GM23338 (cell line): Measurements from ENCODE around the gene CIITA.

Experiments used
- CREB1 ChIP-seq: fragments of 250-450 bp; sonication (Bioruptor Pico); IDR thresholded peaks from 2 replicates; pipeline ENCODE4 v1.5.0; 2020; ENCODE audit warnings: low read depth, mild to moderate bottlenecking, moderate library complexity
- CTCF ChIP-seq, 2 experiments: fragments of 200-600 bp in 1 of 2; sonication (generic) in 1 of 2; conservative IDR thresholded peaks; 2 replicates each; pipeline versions ENCODE4 v1.5.1 to v1.6.1; 2016 to 2017; ENCODE audit warnings: antibody characterized with exemption in 2 of 2, low read depth in 2 of 2, mild to moderate bottlenecking in 2 of 2, moderate library complexity in 1 of 2
- EZH2 ChIP-seq: fragments of 200-600 bp; sonication (generic); IDR thresholded peaks from one replicate; pipeline ENCODE4 v1.8.0; 2017; ENCODE audit warnings: antibody characterized with exemption, mild to moderate bottlenecking, low read depth; ENCODE audit not compliant: unreplicated experiment
- EZH2phosphoT487 ChIP-seq: fragments of 200-600 bp; sonication (generic); IDR thresholded peaks from one replicate; pipeline ENCODE4 v1.8.1; 2018; ENCODE audit warnings: antibody characterized with exemption; ENCODE audit not compliant: unreplicated experiment
- JUNB ChIP-seq: IDR thresholded peaks from one replicate; pipeline ENCODE4 v1.6.1; 2016; ENCODE audit warnings: antibody characterized with exemption; ENCODE audit not compliant: unreplicated experiment
- NANOG ChIP-seq: IDR thresholded peaks from 2 replicates; pipeline ENCODE4 v1.6.1; 2016; ENCODE audit warnings: antibody characterized with exemption, borderline replicate concordance
- POLR2AphosphoS5 ChIP-seq: IDR thresholded peaks from 2 replicates; pipeline ENCODE4 v1.6.1; 2016; ENCODE audit warnings: antibody characterized with exemption, low read depth
- REST ChIP-seq: IDR thresholded peaks from one replicate; pipeline ENCODE4 v1.6.1; 2018; ENCODE audit warnings: antibody characterized with exemption; ENCODE audit not compliant: unreplicated experiment
- ZNF114 ChIP-seq: fragments of 250-450 bp; sonication (Bioruptor Pico); IDR thresholded peaks from 2 replicates; pipeline ENCODE4 v1.5.0; 2020; ENCODE audit warnings: mild to moderate bottlenecking, moderate library complexity
- TF ChIP-seq, protein P1 (sequence below): IDR thresholded peaks from 2 replicates; pipeline ENCODE4 v1.6.1; 2016; ENCODE audit warnings: antibody characterized with exemption

DNA sequence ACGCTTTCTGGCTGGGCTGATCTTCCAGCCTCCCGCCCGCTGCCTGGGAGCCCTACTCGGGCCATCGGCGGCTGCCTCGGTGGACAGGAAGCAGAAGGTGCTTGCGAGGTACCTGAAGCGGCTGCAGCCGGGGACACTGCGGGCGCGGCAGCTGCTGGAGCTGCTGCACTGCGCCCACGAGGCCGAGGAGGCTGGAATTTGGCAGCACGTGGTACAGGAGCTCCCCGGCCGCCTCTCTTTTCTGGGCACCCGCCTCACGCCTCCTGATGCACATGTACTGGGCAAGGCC is 30.7 kb downstream of the CIITA start:
- TF ChIP-seq POLR2AphosphoS5 (no peak), CTCF (conservative IDR thresholded peaks at IDR 0.05; ENCODE audit: low read depth in 2 of 2) (no peak), EZH2 (no peak), REST (no peak), EZH2phosphoT487 (no peak), CREB1 (CRISPR knock-in tag) (no peak), ZNF114 (no peak), NANOG (no peak), JUNB (no peak)
- TF ChIP-seq, protein P1, sequence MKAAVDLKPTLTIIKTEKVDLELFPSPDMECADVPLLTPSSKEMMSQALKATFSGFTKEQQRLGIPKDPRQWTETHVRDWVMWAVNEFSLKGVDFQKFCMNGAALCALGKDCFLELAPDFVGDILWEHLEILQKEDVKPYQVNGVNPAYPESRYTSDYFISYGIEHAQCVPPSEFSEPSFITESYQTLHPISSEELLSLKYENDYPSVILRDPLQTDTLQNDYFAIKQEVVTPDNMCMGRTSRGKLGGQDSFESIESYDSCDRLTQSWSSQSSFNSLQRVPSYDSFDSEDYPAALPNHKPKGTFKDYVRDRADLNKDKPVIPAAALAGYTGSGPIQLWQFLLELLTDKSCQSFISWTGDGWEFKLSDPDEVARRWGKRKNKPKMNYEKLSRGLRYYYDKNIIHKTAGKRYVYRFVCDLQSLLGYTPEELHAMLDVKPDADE = no peak
